Stomach smooth muscle (tissue), 2 donors: Measurements from ENCODE around the gene CNTNAP2.

Experiments used
- H3K27ac ChIP-seq: one replicate; pipeline ENCODE4 v1.7.0; 2013; ENCODE audit warnings: mild to moderate bottlenecking, low read length, inconsistent platforms
- H3K27me3 ChIP-seq, 2 donors: one replicate each; pipeline ENCODE4 v1.7.0; 2013; ENCODE audit warnings: low read length in 2 of 2; ENCODE audit not compliant: insufficient read depth in 2 of 2, control insufficient read depth in 1 of 2
- H3K36me3 ChIP-seq, 2 donors: one replicate each; pipeline ENCODE4 v1.7.0; 2013; ENCODE audit warnings: low read length in 2 of 2; ENCODE audit not compliant: control insufficient read depth in 2 of 2, insufficient read depth in 2 of 2
- H3K4me1 ChIP-seq: one replicate; pipeline ENCODE4 v1.7.0; 2013; ENCODE audit warnings: low read length; ENCODE audit not compliant: control insufficient read depth, insufficient read depth
- H3K4me3 ChIP-seq, 2 donors: one replicate each; pipeline ENCODE4 v1.7.0; 2013; ENCODE audit warnings: low read length in 2 of 2
- H3K9ac ChIP-seq, 2 donors: one replicate each; pipeline ENCODE4 v1.7.0; 2013; ENCODE audit warnings: low read length in 2 of 2, mild to moderate bottlenecking in 1 of 2
- H3K9me3 ChIP-seq, 2 donors: one replicate each; pipeline ENCODE4 v1.7.0; 2013; ENCODE audit warnings: low read length in 2 of 2; ENCODE audit not compliant: control insufficient read depth in 2 of 2
- donor health status: healthy.
- donor health status: Pancreatic carcinoma.

The CNTNAP2 gene

DNA sequence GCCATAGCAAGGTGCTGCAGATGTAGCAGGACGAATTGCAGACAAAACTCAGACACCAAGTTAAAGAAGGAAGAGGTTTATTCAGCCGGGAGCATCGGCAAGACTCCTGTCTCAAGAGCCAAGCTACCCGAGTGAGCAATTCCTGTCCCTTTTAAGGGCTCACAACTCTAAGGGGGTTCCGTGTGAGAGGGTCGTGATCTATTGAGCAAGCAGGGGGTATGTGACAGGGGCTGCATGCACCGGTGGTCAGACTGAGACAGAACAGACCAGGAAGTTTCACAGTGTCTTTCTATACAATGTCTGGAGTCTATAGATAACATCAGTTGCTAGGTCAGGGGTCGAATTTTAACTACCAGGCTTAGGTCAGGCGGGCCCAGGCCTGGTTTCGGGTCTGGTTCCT lies 2252.0 kb downstream of the CNTNAP2 start:
- H3K4me3 ChIP-seq: no peak overlapping the region
- H3K27me3 ChIP-seq: no peaks in the 10 kb centered on the region
- no peaks in the 10 kb centered on the region for H3K4me1 ChIP-seq
- H3K9ac ChIP-seq: no peak overlapping the region
- no peaks in the 10 kb centered on the region for H3K36me3 ChIP-seq
- H3K9me3 ChIP-seq: no peaks in the 10 kb centered on the region
- H3K27ac ChIP-seq: no peak overlapping the region

DNA sequence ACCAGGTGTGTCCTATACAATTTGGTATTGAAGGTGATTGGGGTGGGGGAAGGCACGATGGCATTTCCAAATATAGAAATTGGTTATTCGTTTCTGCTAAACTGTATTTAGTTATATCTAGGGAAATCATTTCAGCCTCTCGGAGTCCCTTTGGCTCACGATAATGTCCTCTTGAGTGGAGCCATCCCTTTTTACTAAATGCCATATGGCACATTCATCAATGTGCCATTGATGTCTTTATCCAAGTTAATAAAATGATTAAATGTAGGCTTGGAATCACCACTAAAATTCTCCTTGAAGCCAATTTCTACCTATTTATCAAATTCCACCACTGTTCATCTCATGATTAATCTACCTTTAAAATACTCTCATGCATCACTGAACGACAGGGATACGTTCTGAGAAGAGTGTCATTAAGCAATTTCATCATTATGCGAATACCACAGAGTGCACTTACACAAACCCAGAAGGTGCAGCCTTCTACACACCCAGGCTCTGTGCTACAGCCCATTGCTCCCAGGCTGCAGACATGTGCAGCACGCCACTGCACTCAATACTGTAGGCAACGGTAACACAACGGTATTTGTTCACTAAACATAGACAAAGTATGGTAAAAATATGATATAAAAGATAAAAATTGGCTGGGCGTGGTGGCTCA lies 2254.8 kb downstream of the CNTNAP2 start:
- Histone ChIP-seq H3K9ac (no peak overlapping the region), H3K4me1 (no peaks in the 10 kb centered on the region), H3K27me3 (no peaks in the 10 kb centered on the region), H3K9me3 (no peaks in the 10 kb centered on the region), H3K4me3 (no peak overlapping the region), H3K27ac (no peak overlapping the region), H3K36me3 (no peaks in the 10 kb centered on the region)

DNA sequence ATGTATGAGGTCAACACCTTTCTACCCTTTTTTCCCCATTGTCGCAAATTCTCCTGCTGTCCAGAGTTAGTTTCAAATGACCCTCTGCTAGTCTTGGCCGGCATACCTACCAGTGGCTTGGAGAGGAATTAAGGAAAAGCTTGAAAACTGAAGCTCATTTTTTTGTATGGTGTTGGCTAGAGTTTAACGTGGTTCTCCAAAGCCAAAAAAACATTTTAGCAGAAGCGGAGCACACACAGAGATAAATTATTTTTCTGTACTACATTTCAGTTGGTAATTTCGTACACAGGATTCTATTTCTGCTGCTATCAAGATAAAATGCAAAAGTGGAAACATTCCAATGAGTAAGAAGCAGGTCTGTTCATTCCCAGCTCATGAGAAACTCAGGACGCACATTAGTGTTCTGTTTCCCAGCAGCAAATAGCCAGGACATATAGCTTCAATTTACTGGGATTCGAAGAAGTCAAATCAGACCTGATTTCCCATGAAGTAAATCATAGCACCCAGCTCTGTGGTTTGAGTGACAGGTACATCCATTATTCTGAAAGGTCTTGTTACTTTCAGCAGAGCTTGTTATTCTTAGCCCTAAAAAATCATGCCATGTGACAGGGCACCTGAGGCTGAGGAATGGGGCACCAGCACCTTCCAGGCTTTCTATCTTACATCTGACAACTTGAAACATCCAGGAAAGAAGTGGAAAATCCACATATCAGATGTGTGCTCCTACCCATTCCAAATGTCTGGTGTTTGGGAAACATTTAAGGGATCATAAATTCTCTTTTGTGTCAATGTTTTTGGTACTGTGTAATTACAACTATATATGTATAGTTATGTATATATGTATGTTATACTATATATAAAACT lies 2258.0 kb downstream of the CNTNAP2 start:
- no peak overlapping the region for H3K9ac ChIP-seq
- H3K4me1 ChIP-seq: no peaks in the 10 kb centered on the region
- H3K4me3 ChIP-seq: no peak overlapping the region
- no peaks in the 10 kb centered on the region for H3K9me3 ChIP-seq
- no peaks in the 10 kb centered on the region for H3K27me3 ChIP-seq
- no peak overlapping the region for H3K27ac ChIP-seq
- no peaks in the 10 kb centered on the region for H3K36me3 ChIP-seq

DNA sequence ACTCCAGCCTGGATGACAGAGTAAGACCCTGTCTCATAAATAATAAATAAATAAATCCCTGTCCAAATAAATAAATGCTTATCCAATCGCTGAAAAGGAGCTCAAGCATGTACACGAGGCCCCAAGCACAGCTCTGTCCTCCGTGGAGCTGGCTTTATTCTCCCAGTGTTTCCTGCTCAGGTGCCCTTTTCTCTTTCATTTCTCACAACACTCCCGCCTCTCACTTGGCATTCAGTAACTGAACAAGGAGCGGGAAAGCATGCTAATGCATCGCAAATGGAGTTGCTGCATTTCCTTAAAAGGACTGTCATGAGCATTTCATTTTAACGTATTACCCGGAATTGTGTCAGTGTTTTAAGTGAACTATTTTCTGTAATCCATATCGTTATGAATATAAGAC lies 2263.1 kb downstream of the CNTNAP2 start:
- Histone ChIP-seq H3K4me1 (no peaks in the 10 kb centered on the region), H3K27ac (no peak overlapping the region), H3K27me3 (no peaks in the 10 kb centered on the region), H3K9ac (no peak overlapping the region), H3K4me3 (no peak overlapping the region), H3K36me3 (no peaks in the 10 kb centered on the region), H3K9me3 (no peaks in the 10 kb centered on the region)

DNA sequence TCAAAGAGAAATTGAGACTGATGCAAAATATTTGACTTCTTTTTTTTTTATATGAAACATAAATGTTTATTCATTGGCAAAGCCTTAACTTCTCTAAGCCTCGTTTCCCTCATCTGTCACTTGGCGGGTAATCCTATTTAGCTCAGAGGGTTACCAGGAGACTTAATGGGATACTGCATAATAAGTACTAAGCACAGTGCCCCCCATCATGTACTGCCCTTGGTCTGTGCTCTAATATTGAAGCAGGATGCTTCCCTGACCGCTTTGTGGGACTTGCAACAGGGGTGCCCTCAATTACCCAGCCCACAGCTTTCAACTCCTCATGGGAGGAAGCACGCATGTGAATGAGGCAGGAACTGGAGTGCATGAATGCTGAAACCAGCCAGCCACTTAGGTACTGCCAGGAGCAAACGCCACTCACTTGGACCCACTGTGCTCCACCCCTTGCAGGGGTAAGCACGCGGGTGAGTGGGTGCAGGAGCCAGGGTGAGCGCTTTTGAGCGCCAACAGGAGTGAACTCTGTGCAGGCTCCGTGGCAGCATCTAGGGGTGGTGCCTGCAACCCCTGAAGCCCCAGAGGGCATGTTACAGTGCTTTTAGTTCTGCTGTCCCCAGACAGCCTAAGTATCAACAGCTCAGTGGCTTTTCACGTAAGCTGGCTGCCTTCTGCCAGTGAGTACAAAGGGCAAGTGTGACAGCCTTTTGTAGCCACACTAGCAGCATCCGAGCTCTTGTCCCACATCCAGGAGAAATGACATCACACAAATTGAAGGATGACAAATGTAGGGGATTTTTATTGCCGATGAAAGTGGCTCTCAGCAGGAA lies 2264.2 kb downstream of the CNTNAP2 start:
- no peaks in the 10 kb centered on the region for H3K9me3 ChIP-seq
- no peak overlapping the region for H3K4me3 ChIP-seq
- no peak overlapping the region for H3K27ac ChIP-seq
- H3K9ac ChIP-seq: no peak overlapping the region
- H3K27me3 ChIP-seq: no peaks in the 10 kb centered on the region
- H3K36me3 ChIP-seq: no peaks in the 10 kb centered on the region
- H3K4me1 ChIP-seq: no peaks in the 10 kb centered on the region

DNA sequence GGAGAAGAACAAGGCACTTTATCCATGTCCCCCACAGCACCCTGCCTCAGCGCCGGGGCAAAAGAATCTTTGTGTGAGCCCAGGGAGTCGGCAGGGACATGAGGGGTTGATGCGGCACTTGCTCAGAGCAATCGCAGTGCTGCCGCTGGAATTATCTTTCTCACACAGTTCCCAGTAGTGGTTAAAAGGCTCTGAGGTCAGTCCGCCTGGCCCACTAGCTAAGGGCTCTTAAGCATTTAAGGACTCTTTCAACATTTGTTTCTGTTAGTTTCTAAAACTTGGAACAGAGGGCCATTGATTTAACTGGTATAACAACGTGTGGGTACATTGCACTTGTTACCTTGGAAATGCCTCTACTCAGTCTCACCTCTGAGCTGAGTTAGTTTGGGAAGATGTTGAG lies 2266.0 kb downstream of the CNTNAP2 start:
- Histone ChIP-seq H3K9me3 (no peaks in the 10 kb centered on the region), H3K4me3 (no peak overlapping the region), H3K9ac (no peak overlapping the region), H3K27me3 (no peaks in the 10 kb centered on the region), H3K36me3 (no peaks in the 10 kb centered on the region), H3K4me1 (no peaks in the 10 kb centered on the region), H3K27ac (no peak overlapping the region)

DNA sequence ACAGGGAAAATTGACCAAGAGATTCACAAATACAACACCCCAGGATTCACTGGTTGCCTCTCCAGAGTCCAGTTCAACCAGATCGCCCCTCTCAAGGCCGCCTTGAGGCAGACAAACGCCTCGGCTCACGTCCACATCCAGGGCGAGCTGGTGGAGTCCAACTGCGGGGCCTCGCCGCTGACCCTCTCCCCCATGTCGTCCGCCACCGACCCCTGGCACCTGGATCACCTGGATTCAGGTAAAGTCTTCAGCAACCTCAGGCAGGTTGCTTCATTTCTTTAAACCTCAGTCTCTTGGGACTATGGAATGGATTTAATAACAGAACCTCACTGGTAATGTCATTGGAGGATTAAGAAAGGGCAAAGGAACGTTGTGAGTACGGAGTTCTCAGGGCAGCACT lies 2267.1 kb downstream of the CNTNAP2 start:
- no peak overlapping the region for H3K9ac ChIP-seq
- no peak overlapping the region for H3K27ac ChIP-seq
- H3K36me3 ChIP-seq: no peaks in the 10 kb centered on the region
- no peaks in the 10 kb centered on the region for H3K27me3 ChIP-seq
- no peak overlapping the region for H3K4me3 ChIP-seq
- no peaks in the 10 kb centered on the region for H3K4me1 ChIP-seq
- no peaks in the 10 kb centered on the region for H3K9me3 ChIP-seq

DNA sequence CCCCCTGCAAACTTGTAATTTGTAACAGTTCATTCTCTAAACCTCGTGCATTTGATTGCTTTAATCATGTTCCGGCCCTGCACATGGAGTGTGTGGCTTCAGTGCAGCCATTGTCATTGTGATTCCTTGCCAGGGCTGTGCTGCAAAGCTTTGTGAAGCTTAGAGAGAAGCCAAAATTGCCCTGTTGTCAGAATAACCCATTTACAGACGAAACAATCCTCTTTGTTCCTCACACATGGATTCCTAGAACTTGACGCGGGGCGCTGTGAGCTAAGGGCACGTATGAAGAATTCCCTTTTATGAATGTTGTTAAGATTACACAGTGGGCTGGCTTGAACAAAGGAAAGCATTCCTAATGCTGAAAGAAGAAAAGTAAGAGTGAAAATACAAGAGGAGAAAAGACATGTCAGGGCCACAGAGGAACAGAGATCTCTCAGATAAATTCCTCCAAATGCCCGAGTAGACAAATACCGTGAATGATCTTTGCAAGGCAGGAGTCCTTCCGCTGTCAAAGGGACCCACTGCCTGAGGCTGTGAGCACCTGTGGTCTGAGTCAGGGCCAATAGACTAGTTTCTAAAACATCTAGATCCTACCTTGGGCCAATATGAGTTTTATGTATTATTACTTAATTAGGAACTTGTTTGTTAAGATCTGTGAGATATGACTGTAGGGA lies 2268.5 kb downstream of the CNTNAP2 start:
- Histone ChIP-seq H3K4me3 (no peak overlapping the region), H3K36me3 (no peaks in the 10 kb centered on the region), H3K27me3 (no peaks in the 10 kb centered on the region), H3K27ac (no peak overlapping the region), H3K4me1 (no peaks in the 10 kb centered on the region), H3K9me3 (no peaks in the 10 kb centered on the region), H3K9ac (no peak overlapping the region)

DNA sequence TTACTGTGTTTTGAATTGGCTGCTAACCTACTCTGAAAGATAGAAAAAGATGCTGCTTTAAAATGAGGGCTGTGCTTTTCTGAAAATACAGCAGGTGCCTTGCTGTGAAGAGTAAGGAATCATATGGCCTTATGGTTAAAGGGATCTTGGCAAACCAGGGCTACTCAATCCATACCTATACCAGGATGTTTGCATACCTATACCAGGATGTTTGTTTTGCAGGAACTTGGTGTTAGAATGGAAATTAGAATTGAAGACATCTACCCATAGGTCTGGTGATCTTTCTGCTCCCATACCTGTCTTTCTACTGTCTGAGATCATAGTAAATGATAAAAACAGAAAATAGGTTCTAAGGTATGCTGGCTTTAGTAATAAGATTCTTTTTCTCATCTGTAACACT lies 2273.8 kb downstream of the CNTNAP2 start:
- H3K9ac ChIP-seq: no peak overlapping the region
- H3K4me3 ChIP-seq: no peak overlapping the region

DNA sequence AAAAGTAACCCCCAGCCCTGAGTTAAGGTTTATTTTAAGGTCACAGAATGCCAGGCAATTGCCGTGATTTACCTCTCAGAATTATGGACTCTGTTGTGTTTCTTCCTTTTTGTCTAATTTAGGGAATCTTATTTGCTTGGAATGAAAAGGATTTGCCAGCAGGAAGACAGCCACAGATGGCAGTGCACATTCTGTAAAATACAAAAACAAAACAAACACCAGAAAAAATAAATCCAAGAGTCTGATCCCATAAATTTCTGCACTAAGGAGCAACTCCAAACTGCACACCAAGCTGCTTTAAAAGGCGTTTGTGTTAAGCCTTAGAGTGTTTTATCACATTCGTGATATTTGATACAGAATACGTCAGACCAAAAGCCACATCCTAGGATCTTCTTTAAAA lies 2275.0 kb downstream of the CNTNAP2 start:
- no peak overlapping the region for H3K27ac ChIP-seq
- H3K36me3 ChIP-seq: no peaks in the 10 kb centered on the region
- H3K27me3 ChIP-seq: peaks cover 4 to 6% of the 10 kb centered on the region in 2 donors
- no peaks in the 10 kb centered on the region for H3K4me1 ChIP-seq
- H3K4me3 ChIP-seq: no peak overlapping the region
- H3K9me3 ChIP-seq: no peaks in the 10 kb centered on the region
- H3K9ac ChIP-seq: no peak overlapping the region

More for the DNA sequence above, 2273.8 kb downstream of the CNTNAP2 start:
- Histone ChIP-seq H3K9me3 (no peaks in the 10 kb centered on the region), H3K27me3 (peaks cover 0 to 2% of the 10 kb centered on the region in 2 donors), H3K4me1 (no peaks in the 10 kb centered on the region), H3K36me3 (no peaks in the 10 kb centered on the region), H3K27ac (no peak overlapping the region)
